SU-DHL-6 (cell line): Measurements from ENCODE around the gene AKT1.

Experiments used
- H2AFZ ChIP-seq: fragments of 200-600 bp; sonication (generic); 2 replicates; pipeline ENCODE4 v1.6.1; 2014; ENCODE audit warnings: low read depth, mild to moderate bottlenecking, moderate library complexity, mixed read lengths, antibody characterized with exemption, low read length; ENCODE audit not compliant: severe bottlenecking
- H3F3A ChIP-seq: fragments of 200-600 bp; shearing (Covaris generic); 2 replicates; pipeline ENCODE4 v1.6.0; 2016; ENCODE audit warnings: antibody characterized with exemption, mild to moderate bottlenecking; ENCODE audit not compliant: insufficient read depth
- H3K27ac ChIP-seq: fragments of 200-600 bp; sonication (generic); 2 replicates; pipeline ENCODE4 v1.5.1; 2016; ENCODE audit warnings: low read depth, mild to moderate bottlenecking, low read length, moderate library complexity, mixed read lengths
- H3K27me3 ChIP-seq: fragments of 200-600 bp; sonication (generic), shearing (Covaris generic); 2 replicates; pipeline ENCODE4 v1.6.0; 2014; ENCODE audit warnings: mild to moderate bottlenecking, low read length
- H3K36me3 ChIP-seq: fragments of 200-600 bp; sonication (generic); 2 replicates; pipeline ENCODE4 v1.6.1; 2014; ENCODE audit warnings: mild to moderate bottlenecking, low read length, mixed read lengths
- H3K4me2 ChIP-seq: fragments of 300-600, 200-600 bp; shearing (Covaris generic), sonication (generic); 2 replicates; pipeline ENCODE4 v1.6.0; 2014; ENCODE audit warnings: low read length, low read depth, mild to moderate bottlenecking; ENCODE audit not compliant: poor library complexity, severe bottlenecking
- H3K4me3 ChIP-seq: fragments of 200-600 bp; sonication (generic); 2 replicates; pipeline ENCODE4 v1.5.1; 2014; ENCODE audit warnings: antibody characterized with exemption, low read length, mild to moderate bottlenecking, mixed read lengths; ENCODE audit not compliant: insufficient read depth, poor library complexity, severe bottlenecking
- H3K79me2 ChIP-seq: fragments of 200-600 bp; sonication (generic); 2 replicates; pipeline ENCODE4 v1.6.1; 2014; ENCODE audit warnings: mild to moderate bottlenecking, low read length, moderate library complexity; ENCODE audit not compliant: insufficient read depth
- H3K9ac ChIP-seq: fragments of 200-600 bp; sonication (generic); 2 replicates; pipeline ENCODE4 v1.7.0; 2014; ENCODE audit warnings: mild to moderate bottlenecking, low read length
- H3K9me2 ChIP-seq: fragments of 200-600 bp; sonication (generic); replicated peaks from 2 replicates; pipeline ENCODE4 v1.6.1; 2014; ENCODE audit warnings: low read length; ENCODE audit not compliant: insufficient read depth
- H3K9me3 ChIP-seq: fragments of 200-600 bp; sonication (generic); 2 replicates; pipeline ENCODE4 v1.6.1; 2014; ENCODE audit warnings: low read length, mixed read lengths; ENCODE audit not compliant: insufficient read depth
- H4K20me1 ChIP-seq: fragments of 200-600 bp; sonication (generic); 2 replicates; pipeline ENCODE4 v1.6.1; 2014; ENCODE audit warnings: low read depth, mild to moderate bottlenecking, antibody characterized with exemption, low read length, moderate library complexity, mixed read lengths
- CTCF ChIP-seq: fragments of 200-600 bp; sonication (generic); IDR thresholded peaks from one replicate; pipeline ENCODE4 v1.5.1; 2017; ENCODE audit warnings: antibody characterized with exemption, mild to moderate bottlenecking, low read length, moderate library complexity; ENCODE audit not compliant: insufficient read depth, poor library complexity, severe bottlenecking
- EZH2phosphoT487 ChIP-seq: fragments of 200-600 bp; sonication (generic), shearing (Covaris generic); conservative IDR thresholded peaks from 2 replicates; pipeline ENCODE4 v1.6.1; 2018; ENCODE audit warnings: mild to moderate bottlenecking, antibody characterized with exemption, low read length, moderate library complexity, mixed read lengths

Gene AKT1

GRCh38 chr14:104821971-104822608, 26.5 kb upstream of the AKT1 start:
- Histone ChIP-seq H3K27me3 (no peaks in the 10 kb centered on the region), H3K36me3 (no peaks in the 10 kb centered on the region), H2AFZ (no peak overlapping the region), H3K4me3 (no peak overlapping the region), H3K9me3 (no peaks in the 10 kb centered on the region), H3K27ac (no peak overlapping the region), H3K79me2 (no peaks in the 10 kb centered on the region), H3K9ac (no peak overlapping the region), H3K9me2 (no peaks in the 10 kb centered on the region), H3F3A (no peaks in the 10 kb centered on the region), H4K20me1 (no peaks in the 10 kb centered on the region), H3K4me2 (no peak overlapping the region)
- TF ChIP-seq CTCF = no peak
- no peak for TF ChIP-seq EZH2phosphoT487

DNA sequence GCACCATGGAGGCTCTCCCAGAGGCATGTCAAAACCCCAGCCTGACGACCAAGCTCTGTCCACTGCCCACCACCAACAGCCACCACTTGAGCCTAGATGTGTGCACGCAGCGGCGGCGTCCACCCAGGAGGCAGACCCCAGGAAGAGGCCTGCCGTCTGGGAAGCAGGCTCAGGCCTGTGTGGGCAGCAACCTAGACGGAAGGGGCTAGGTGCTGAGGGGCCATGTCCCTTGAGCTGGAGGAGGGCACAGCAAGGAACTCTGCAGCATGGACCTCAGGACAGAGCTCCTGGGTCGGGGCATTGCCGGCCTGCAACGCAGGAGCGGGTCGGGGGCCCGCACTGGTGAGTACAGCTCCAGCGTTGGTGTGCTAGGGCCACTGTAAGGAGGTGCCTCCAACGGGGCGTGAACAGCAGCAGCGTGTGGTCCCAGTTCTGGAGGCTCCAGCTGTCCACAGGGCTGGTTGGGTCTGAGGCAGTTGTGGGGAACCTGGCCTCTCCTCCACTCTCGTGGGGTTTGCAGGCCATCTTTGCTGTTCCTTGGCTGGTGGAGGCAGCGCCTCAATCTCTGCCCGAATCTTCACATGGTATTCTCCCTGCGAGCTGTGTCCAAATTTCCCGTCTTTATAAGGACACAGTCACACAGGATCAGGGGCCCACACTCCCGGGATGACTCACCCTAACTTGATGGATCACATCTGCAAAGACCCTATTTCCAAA, 25.8 kb upstream of the AKT1 start:
- H3K36me3 ChIP-seq = no peaks in the 10 kb centered on the region
- H3K27ac ChIP-seq = no peak overlapping the region
- TF ChIP-seq CTCF (no peak), EZH2phosphoT487 (no peak)
- H3K27me3 ChIP-seq = no peaks in the 10 kb centered on the region
- no peaks in the 10 kb centered on the region for H3K79me2 ChIP-seq
- no peaks in the 10 kb centered on the region for H3K9me3 ChIP-seq
- no peak overlapping the region for H3K4me2 ChIP-seq
- H3F3A ChIP-seq = no peaks in the 10 kb centered on the region
- no peak overlapping the region for H2AFZ ChIP-seq
- H4K20me1 ChIP-seq = no peaks in the 10 kb centered on the region
- no peaks in the 10 kb centered on the region for H3K9me2 ChIP-seq
- H3K9ac ChIP-seq = no peak overlapping the region
- H3K4me3 ChIP-seq = no peak overlapping the region

- H3K4me2 ChIP-seq = no peak overlapping the region
- H3K27ac ChIP-seq = no peak overlapping the region
- no peak for TF ChIP-seq EZH2phosphoT487
- no peak for TF ChIP-seq CTCF
- no peaks in the 10 kb centered on the region for H3K36me3 ChIP-seq
- no peaks in the 10 kb centered on the region for H3K27me3 ChIP-seq
- no peak overlapping the region for H2AFZ ChIP-seq
- no peaks in the 10 kb centered on the region for H4K20me1 ChIP-seq
- H3K79me2 ChIP-seq = no peaks in the 10 kb centered on the region
- no peak overlapping the region for H3K9ac ChIP-seq
- no peaks in the 10 kb centered on the region for H3F3A ChIP-seq
- no peak overlapping the region for H3K4me3 ChIP-seq
- H3K9me2 ChIP-seq = no peaks in the 10 kb centered on the region
- H3K9me3 ChIP-seq = no peaks in the 10 kb centered on the region
These were observed 25.2 kb upstream of the AKT1 start for GRCh38 chr14:104820669-104821228.
